Activated T-helper 2 cell treated with anti-CD3 and anti-CD28 coated beads, Interferon-gamma antibody, Interleukin-2, Interleukin-4, amounts not matched to agents 10 μg/mL and 5 μg/mL and 100 μg/mL, durations not matched to agents 14 hours and 24 hours and 36 hours (primary cell): ENCODE measurements around the gene EIF5AL1. TPM values are rescaled to one million over a fixed set of nuclear protein-coding genes. Genes with fewer than 3 reads are reported as not detected.
"Not testable (repeated sequence)": the region's sequence is repeated elsewhere in the genome, so short reads cannot be mapped to it uniquely, and the experiment has no call there.

Experiments
- DNase-seq: peaks from one replicate; pipeline ENCODE4 v3.0.0; 2021; ENCODE audit warnings: low spot score
- H3K27ac Mint-ChIP-seq: one replicate; pipeline ENCODE4 v1.8.0; 2021; ENCODE audit warnings: mixed read lengths
- H3K27me3 Mint-ChIP-seq: one replicate; pipeline ENCODE4 v1.8.0; 2021; ENCODE audit warnings: low read depth, mixed read lengths
- H3K36me3 Mint-ChIP-seq: one replicate; pipeline ENCODE4 v1.8.0; 2021; ENCODE audit warnings: low read depth, mixed read lengths
- H3K4me1 Mint-ChIP-seq: one replicate; pipeline ENCODE4 v1.8.0; 2021; ENCODE audit warnings: low read depth, mixed read lengths
- H3K4me3 Mint-ChIP-seq: one replicate; pipeline ENCODE4 v1.8.0; 2021; ENCODE audit warnings: low read depth, mild to moderate bottlenecking, moderate library complexity, mixed read lengths
- H3K9me3 Mint-ChIP-seq: one replicate; pipeline ENCODE4 v1.8.0; 2021; ENCODE audit warnings: mixed read lengths
- intact Hi-C: fragments of 100-400 bp; cut with micrococcal nuclease; formaldehyde crosslinking; loops from one replicate; pipeline ENCODE4 v1.15.1; 2023
- total RNA-seq: library from RNA; stranded (reverse); gene quantifications from 2 replicates; pipeline ENCODE4 v1.2.3, GENCODE V29; 2022

EIF5AL1 gene
- total RNA-seq, 1 donor from 2014 or later: 0.23 TPM

- DNase-seq: no peak
- no peaks in the 10 kb centered on the region for H3K36me3 Mint-ChIP-seq
- H3K4me3 Mint-ChIP-seq: no peak overlapping the region
- H3K27ac Mint-ChIP-seq: no peak overlapping the region
- H3K4me1 Mint-ChIP-seq: no peaks in the 10 kb centered on the region
- H3K9me3 Mint-ChIP-seq: no peaks in the 10 kb centered on the region
- intact Hi-C loops: no loop called here
- peaks cover 18% of the 10 kb centered on the region for H3K27me3 Mint-ChIP-seq
Measured at GRCh38 chr10:79491143-79491835, 21.0 kb upstream of the EIF5AL1 start.

GRCh38 chr10:79492256-79492655, 20.1 kb upstream of the EIF5AL1 start:
- intact Hi-C loops: no loop called here
- no peaks in the 10 kb centered on the region for H3K4me1 Mint-ChIP-seq
- H3K9me3 Mint-ChIP-seq: no peaks in the 10 kb centered on the region
- no peaks in the 10 kb centered on the region for H3K36me3 Mint-ChIP-seq
- H3K27me3 Mint-ChIP-seq: peaks cover 20% of the 10 kb centered on the region
- no peak overlapping the region for H3K4me3 Mint-ChIP-seq
- no peak overlapping the region for H3K27ac Mint-ChIP-seq
- no peak for DNase-seq

DNA sequence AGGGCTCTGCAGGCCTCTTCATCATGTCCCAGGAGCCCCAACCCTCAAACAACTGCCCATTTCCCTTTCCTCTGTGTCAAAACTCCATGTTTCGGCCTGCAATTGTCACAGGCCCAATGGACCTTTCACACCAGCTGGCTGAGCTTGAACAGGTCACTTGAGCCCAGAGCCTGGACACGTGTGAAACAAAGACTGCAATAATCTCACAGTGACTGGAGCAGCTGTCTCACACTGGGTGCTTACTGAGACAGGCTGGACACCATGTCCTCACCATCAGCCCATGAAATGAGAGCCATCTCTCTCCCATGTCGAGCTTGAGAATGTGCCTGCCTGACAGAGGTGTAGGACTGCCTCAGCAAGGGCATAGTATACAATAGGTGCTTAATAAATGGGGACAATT, 19.5 kb upstream of the EIF5AL1 start:
- no peak for DNase-seq
- no peaks in the 10 kb centered on the region for H3K4me1 Mint-ChIP-seq
- no peak overlapping the region for H3K27ac Mint-ChIP-seq
- H3K4me3 Mint-ChIP-seq: no peak overlapping the region
- intact Hi-C loops: no loop called here
- peaks cover 24% of the 10 kb centered on the region for H3K27me3 Mint-ChIP-seq
- no peaks in the 10 kb centered on the region for H3K9me3 Mint-ChIP-seq
- H3K36me3 Mint-ChIP-seq: no peaks in the 10 kb centered on the region

- no peak overlapping the region for H3K4me3 Mint-ChIP-seq
- no peaks in the 10 kb centered on the region for H3K9me3 Mint-ChIP-seq
- no peaks in the 10 kb centered on the region for H3K36me3 Mint-ChIP-seq
- H3K4me1 Mint-ChIP-seq: no peaks in the 10 kb centered on the region
- peaks cover 30% of the 10 kb centered on the region for H3K27me3 Mint-ChIP-seq
- no peak overlapping the region for H3K27ac Mint-ChIP-seq
- no peak for DNase-seq
- intact Hi-C loops: no loop called here
Measured at GRCh38 chr10:79493806-79494205, 18.5 kb upstream of the EIF5AL1 start.

GRCh38 chr10:79494871-79495705, 17.2 kb upstream of the EIF5AL1 start:
- no peak overlapping the region for H3K27ac Mint-ChIP-seq

GRCh38 chr10:79495791-79496190, 16.5 kb upstream of the EIF5AL1 start:
- Mint-ChIP-seq H3K27ac (no peak overlapping the region), H3K27me3 (peaks cover 33% of the 10 kb centered on the region), H3K36me3 (no peaks in the 10 kb centered on the region), H3K4me1 (no peaks in the 10 kb centered on the region), H3K4me3 (no peak overlapping the region), H3K9me3 (no peaks in the 10 kb centered on the region)
- intact Hi-C loops: no loop called here
- DNase-seq: no peak

More at GRCh38 chr10:79494871-79495705, 17.2 kb upstream of the EIF5AL1 start:
- DNase-seq: no peak
- H3K36me3 Mint-ChIP-seq: no peaks in the 10 kb centered on the region
- no peaks in the 10 kb centered on the region for H3K4me1 Mint-ChIP-seq
- intact Hi-C loops: no loop called here
- H3K4me3 Mint-ChIP-seq: no peak overlapping the region
- H3K9me3 Mint-ChIP-seq: no peaks in the 10 kb centered on the region
- H3K27me3 Mint-ChIP-seq: peaks cover 33% of the 10 kb centered on the region

GRCh38 chr10:79496896-79497295, 15.4 kb upstream of the EIF5AL1 start:
- no peaks in the 10 kb centered on the region for H3K4me1 Mint-ChIP-seq
- H3K9me3 Mint-ChIP-seq: no peaks in the 10 kb centered on the region
- H3K27ac Mint-ChIP-seq: no peak overlapping the region
- no peaks in the 10 kb centered on the region for H3K36me3 Mint-ChIP-seq
- no peak for DNase-seq
- H3K4me3 Mint-ChIP-seq: no peak overlapping the region
- intact Hi-C loops: no loop called here
- H3K27me3 Mint-ChIP-seq: peaks cover 38% of the 10 kb centered on the region

- intact Hi-C loops: no loop called here
- no peak for DNase-seq
- H3K4me1 Mint-ChIP-seq: no peaks in the 10 kb centered on the region
- H3K9me3 Mint-ChIP-seq: no peaks in the 10 kb centered on the region
- H3K4me3 Mint-ChIP-seq: no peak overlapping the region
- H3K27ac Mint-ChIP-seq: no peak overlapping the region
- peaks cover 45% of the 10 kb centered on the region for H3K27me3 Mint-ChIP-seq
- no peaks in the 10 kb centered on the region for H3K36me3 Mint-ChIP-seq
Measured at GRCh38 chr10:79498291-79498829, 14.0 kb upstream of the EIF5AL1 start.

DNA sequence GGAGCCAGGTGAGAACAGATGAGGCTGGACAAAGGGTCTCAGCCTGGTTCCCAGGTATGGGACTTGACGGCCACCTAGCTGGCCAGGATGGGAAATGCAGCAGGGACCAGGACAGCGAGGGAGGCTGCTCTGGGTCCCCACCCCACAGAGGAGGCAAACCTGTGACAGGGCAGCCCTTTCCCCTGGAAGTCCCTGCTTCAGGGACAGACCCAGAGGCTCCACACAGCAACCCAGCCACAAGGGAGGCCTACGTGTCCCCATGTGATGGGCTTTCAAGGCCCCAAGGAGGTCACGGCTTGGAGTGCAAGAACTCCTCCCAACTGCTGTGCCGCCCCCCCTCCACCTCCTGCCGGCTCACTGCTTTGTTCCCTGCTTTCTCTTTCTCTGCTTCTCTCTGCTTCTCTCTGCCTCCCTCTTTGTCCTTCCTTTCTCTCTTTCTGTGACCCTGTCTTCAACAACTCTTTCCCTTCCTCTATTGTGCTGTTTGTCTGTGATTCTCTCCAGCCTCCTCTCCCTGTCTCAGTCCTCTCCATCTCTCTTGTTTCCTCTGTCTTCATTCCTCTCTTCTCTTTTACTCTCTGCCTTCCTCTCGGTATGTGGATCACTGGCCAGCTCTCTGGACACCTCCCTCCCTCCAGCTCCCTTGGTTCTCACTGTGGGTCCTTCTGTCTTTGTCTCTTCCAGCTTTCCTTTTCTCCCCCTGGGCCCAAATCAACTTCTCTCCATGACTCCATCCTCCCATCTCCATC, 9.6 kb upstream of the EIF5AL1 start:
- H3K27ac Mint-ChIP-seq: no peak overlapping the region
- no peak overlapping the region for H3K4me3 Mint-ChIP-seq
- H3K4me1 Mint-ChIP-seq: peaks cover 11% of the 10 kb centered on the region
- DNase-seq: no peak
- H3K9me3 Mint-ChIP-seq: no peaks in the 10 kb centered on the region
- intact Hi-C loops: loop anchor here (10.0 kb wide), 1 partner anchor 752 kb away; no protein-coding TSS in a partner anchor
- H3K27me3 Mint-ChIP-seq: peaks cover 37% of the 10 kb centered on the region
- no peaks in the 10 kb centered on the region for H3K36me3 Mint-ChIP-seq

DNA sequence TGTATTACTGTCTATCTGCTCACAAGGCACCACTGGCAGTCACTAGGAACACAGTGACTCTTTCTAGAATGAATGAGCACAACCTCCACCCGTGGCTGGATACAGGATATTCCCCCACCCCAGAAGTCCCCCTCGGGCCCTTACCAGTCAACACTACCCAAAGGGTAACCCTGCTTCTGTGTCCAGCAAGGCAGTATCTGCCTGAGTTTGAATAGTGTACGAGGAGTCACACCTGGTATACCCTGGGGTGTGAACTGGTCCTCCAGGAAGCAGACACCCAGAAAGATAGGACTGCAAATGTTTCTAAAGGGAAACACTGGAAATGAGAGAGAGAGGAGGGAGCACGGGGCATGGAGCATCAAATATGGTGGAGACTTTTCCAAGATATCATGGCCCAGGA, 8.5 kb upstream of the EIF5AL1 start:
- not testable (repeated sequence) for H3K36me3 Mint-ChIP-seq, H3K4me3 Mint-ChIP-seq, H3K9me3 Mint-ChIP-seq, DNase-seq, H3K27ac Mint-ChIP-seq
- peaks cover 11% of the 10 kb centered on the region for H3K4me1 Mint-ChIP-seq
- peaks cover 31% of the 10 kb centered on the region for H3K27me3 Mint-ChIP-seq
- intact Hi-C loops: loop anchor here (10.0 kb wide), 1 partner anchor 751 kb away; no protein-coding TSS in a partner anchor

DNA sequence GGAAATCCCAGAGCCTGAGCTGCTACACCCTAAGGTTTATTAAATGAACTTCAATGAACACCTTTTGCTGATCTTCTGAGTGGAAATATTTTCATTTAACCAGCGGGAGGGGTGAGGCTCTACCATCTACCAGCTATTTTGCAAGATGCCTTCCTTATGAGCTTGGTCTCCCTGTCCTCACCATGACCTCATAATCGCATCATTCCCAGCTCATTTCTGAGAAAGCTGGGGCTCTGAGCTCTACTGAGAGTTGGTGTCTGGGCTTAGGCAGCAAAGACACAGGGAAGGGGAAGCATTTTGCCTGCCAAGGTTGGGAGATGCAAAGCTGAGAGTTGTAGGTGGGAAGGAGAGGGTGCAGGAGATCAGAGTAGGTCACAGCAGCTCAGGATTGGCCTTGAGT, 7.8 kb upstream of the EIF5AL1 start:
- not testable (repeated sequence) for H3K27ac Mint-ChIP-seq, DNase-seq, H3K36me3 Mint-ChIP-seq, H3K4me3 Mint-ChIP-seq, H3K9me3 Mint-ChIP-seq
- H3K4me1 Mint-ChIP-seq: peaks cover 11% of the 10 kb centered on the region
- peaks cover 28% of the 10 kb centered on the region for H3K27me3 Mint-ChIP-seq
- intact Hi-C loops: loop anchor here (10.0 kb wide), 1 partner anchor 750 kb away; no protein-coding TSS in a partner anchor

GRCh38 chr10:79505328-79505727, 7.0 kb upstream of the EIF5AL1 start:
- Mint-ChIP-seq H3K27me3 (peaks cover 28% of the 10 kb centered on the region), H3K4me1 (peaks cover 11% of the 10 kb centered on the region)
- H3K27ac Mint-ChIP-seq, H3K36me3 Mint-ChIP-seq, H3K9me3 Mint-ChIP-seq, DNase-seq, H3K4me3 Mint-ChIP-seq: not testable (repeated sequence)
- intact Hi-C loops: loop anchor here (10.0 kb wide), 1 partner anchor 749 kb away; no protein-coding TSS in a partner anchor
